Activated T-helper 1 cell treated with anti-CD3 and anti-CD28 coated beads, Interleukin-2, amount 50 U/mL, for 16 hours (primary cell): ENCODE measurements around the gene GNAT3.

Source experiments
- DNase-seq, 2 donors: peaks; one replicate each; pipeline ENCODE4 v3.0.0-alpha.2; 2020; ENCODE audit warnings: low read depth in 1 of 2, low spot score in 1 of 2

Gene GNAT3

GRCh38 chr7:80420876-80421275 is 91.0 kb downstream of the GNAT3 start:
- no peak for DNase-seq

GRCh38 chr7:80417211-80417793 is 94.6 kb downstream of the GNAT3 start:
- no peak for DNase-seq

- DNase-seq: no peak
Measured at GRCh38 chr7:80415522-80415921, 96.3 kb downstream of the GNAT3 start.

GRCh38 chr7:80415114-80415513 is 96.8 kb downstream of the GNAT3 start:
- no peak for DNase-seq

- no peak for DNase-seq
Measured at GRCh38 chr7:80414331-80414730, 97.5 kb downstream of the GNAT3 start.

- DNase-seq: no peak
Measured at GRCh38 chr7:80413383-80413945, 98.4 kb downstream of the GNAT3 start.

GRCh38 chr7:80412842-80413241 is 99.0 kb downstream of the GNAT3 start:
- DNase-seq: no peak

- no peak for DNase-seq
Measured at GRCh38 chr7:80411621-80412020, 100.2 kb downstream of the GNAT3 start.

GRCh38 chr7:80410081-80410480 is 101.8 kb downstream of the GNAT3 start:
- no peak for DNase-seq
